AG04450 (cell line): ENCODE data around the gene RUFY1. TPM values are rescaled to one million over a fixed set of nuclear protein-coding genes. Genes with fewer than 3 reads are reported as not detected.
A peak's percentile ranks its signal among the peaks of the same experiment; 100 is the strongest.

Experiments used
- CTCF ChIA-PET: fragments of 300-600, 350-600 bp; formaldehyde crosslinking; extraction: SDS; loops from one replicate; lab custom pipeline; 2022; ENCODE audit warnings: antibody characterized with exemption, inconsistent platforms; lab: Charles Lee
- POLR2A ChIA-PET: fragments of 350-600 bp; formaldehyde crosslinking; extraction: SDS; loops from one replicate; lab custom pipeline; 2021; ENCODE audit warnings: antibody characterized with exemption, inconsistent platforms; lab: Yijun Ruan, JAX
- DNase-seq: peaks from one replicate; pipeline ENCODE4 v3.0.0-alpha.2; 2011; ENCODE audit warnings: low read depth, low spot score
- H3K27ac ChIP-seq: one replicate; pipeline ENCODE4 v1.5.1; 2012; ENCODE audit warnings: low read depth, low read length, control low read depth
- H3K27me3 ChIP-seq: one replicate; pipeline ENCODE4 v1.6.0; 2012; ENCODE audit warnings: low read length; ENCODE audit not compliant: control insufficient read depth, insufficient read depth
- H3K4me3 ChIP-seq: 2 replicates; pipeline ENCODE4 v1.5.1; 2011; ENCODE audit warnings: mild to moderate bottlenecking, low read depth, low read length, control low read depth
- H3K9me3 ChIP-seq: 2 replicates; pipeline ENCODE4 v1.5.1; 2012; ENCODE audit warnings: low read length; ENCODE audit not compliant: control insufficient read depth, insufficient read depth
- CTCF ChIP-seq: IDR thresholded peaks from 2 replicates; pipeline ENCODE4 v1.5.1; 2011; ENCODE audit warnings: low read depth, low read length, control low read depth, inconsistent platforms
- polyA plus RNA-seq: library from polyadenylated mRNA; depleted of rRNA; stranded (reverse); fragments of >200 nt; gene quantifications from 2 replicates; pipeline ENCODE4 v1.2.3, GENCODE V29; 2011

The RUFY1 gene
- polyA plus RNA-seq, 1 experiment: 31.1 TPM

GRCh38 chr5:179530069-179530998 is 20.0 kb upstream of the RUFY1 start:
- Histone ChIP-seq H3K4me3 (peak overlapping the region; percentile 38), H3K27me3 (no peaks in the 10 kb centered on the region), H3K27ac (no peak overlapping the region), H3K9me3 (peaks cover 9% of the 10 kb centered on the region)
- POLR2A ChIA-PET: no interaction called here
- CTCF ChIA-PET: no interaction called here
- peak; percentile 28; the same call in 1 of the 2 replicates for TF ChIP-seq CTCF
- no peak for DNase-seq

DNA sequence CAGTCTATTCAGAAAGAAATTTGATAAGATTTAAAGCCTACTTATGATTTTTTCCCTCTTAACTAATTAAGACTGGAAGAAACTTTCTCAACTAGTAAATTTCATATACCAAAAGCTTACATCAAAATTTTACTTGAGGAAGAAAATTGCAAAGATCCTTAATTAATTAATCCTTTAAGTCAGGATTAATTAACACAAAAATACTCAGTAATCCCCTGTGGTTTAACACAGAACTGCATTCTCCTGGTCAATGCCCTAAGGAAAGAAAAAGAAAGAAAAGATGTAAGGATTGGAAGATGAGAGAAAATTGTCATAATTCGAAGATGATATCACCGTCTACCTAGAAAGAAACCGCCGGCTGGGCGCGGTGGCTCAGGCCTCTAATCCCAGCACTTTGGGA is 17.3 kb upstream of the RUFY1 start:
- CTCF ChIA-PET: interaction anchor here (0.8 kb wide), 1 partner anchor 937 kb away, joined by 3 read pairs; no protein-coding TSS in a partner anchor
- no peaks in the 10 kb centered on the region for H3K27me3 ChIP-seq
- no peak overlapping the region for H3K27ac ChIP-seq
- no peak overlapping the region for H3K4me3 ChIP-seq
- H3K9me3 ChIP-seq: peaks cover 9% of the 10 kb centered on the region
- DNase-seq: no peak
- POLR2A ChIA-PET: interaction anchor here (0.7 kb wide), 1 partner anchor 269 kb away, joined by 4 read pairs; no protein-coding TSS in a partner anchor
- TF ChIP-seq CTCF: no peak

- CTCF ChIA-PET: no interaction called here
- DNase-seq: no peak
- POLR2A ChIA-PET: no interaction called here
Measured at GRCh38 chr5:179533907-179534306, 16.4 kb upstream of the RUFY1 start.

GRCh38 chr5:179534431-179534830 is 15.9 kb upstream of the RUFY1 start:
- Histone ChIP-seq H3K9me3 (peaks cover 9% of the 10 kb centered on the region), H3K27me3 (no peaks in the 10 kb centered on the region), H3K4me3 (no peak overlapping the region), H3K27ac (no peak overlapping the region)
- ChIA-PET POLR2A (no interaction called here), CTCF (no interaction called here)
- no peak for DNase-seq
- TF ChIP-seq CTCF: no peak

More at GRCh38 chr5:179533907-179534306, 16.4 kb upstream of the RUFY1 start:
- no peaks in the 10 kb centered on the region for H3K27me3 ChIP-seq
- no peak for TF ChIP-seq CTCF
- H3K27ac ChIP-seq: no peak overlapping the region
- no peak overlapping the region for H3K4me3 ChIP-seq
- peaks cover 9% of the 10 kb centered on the region for H3K9me3 ChIP-seq

DNA sequence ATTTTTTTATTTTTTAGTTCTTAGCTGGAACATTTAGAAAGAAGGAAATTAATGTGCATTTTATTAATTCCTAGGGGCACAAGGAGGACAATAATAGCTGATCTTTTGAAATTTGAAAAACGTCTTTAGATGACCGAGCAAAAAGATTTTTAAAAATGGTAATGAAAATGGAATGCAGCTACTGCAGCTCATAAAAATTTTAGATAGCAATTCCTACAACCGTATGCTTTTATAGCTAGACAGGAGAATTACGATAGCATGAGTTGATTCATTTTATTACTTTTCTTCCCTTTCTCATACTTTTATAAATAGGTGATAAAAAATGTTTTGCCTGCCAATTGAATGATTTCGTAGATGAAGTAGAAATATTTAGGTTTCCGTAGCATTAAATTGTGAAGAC is 13.7 kb upstream of the RUFY1 start:
- Histone ChIP-seq H3K9me3 (no peaks in the 10 kb centered on the region), H3K4me3 (no peak overlapping the region), H3K27ac (no peak overlapping the region), H3K27me3 (no peaks in the 10 kb centered on the region)
- TF ChIP-seq CTCF: no peak
- CTCF ChIA-PET: no interaction called here
- POLR2A ChIA-PET: no interaction called here
- no peak for DNase-seq
